GM21367 (cell line): Measurements from ENCODE around the gene MOCS1.

Source experiments
- ATAC-seq: cut with Tn5 transposase; IDR thresholded peaks from one replicate; pipeline ENCODE4 v1.9.1; 2021; ENCODE audit not compliant: unreplicated experiment

Gene MOCS1

DNA sequence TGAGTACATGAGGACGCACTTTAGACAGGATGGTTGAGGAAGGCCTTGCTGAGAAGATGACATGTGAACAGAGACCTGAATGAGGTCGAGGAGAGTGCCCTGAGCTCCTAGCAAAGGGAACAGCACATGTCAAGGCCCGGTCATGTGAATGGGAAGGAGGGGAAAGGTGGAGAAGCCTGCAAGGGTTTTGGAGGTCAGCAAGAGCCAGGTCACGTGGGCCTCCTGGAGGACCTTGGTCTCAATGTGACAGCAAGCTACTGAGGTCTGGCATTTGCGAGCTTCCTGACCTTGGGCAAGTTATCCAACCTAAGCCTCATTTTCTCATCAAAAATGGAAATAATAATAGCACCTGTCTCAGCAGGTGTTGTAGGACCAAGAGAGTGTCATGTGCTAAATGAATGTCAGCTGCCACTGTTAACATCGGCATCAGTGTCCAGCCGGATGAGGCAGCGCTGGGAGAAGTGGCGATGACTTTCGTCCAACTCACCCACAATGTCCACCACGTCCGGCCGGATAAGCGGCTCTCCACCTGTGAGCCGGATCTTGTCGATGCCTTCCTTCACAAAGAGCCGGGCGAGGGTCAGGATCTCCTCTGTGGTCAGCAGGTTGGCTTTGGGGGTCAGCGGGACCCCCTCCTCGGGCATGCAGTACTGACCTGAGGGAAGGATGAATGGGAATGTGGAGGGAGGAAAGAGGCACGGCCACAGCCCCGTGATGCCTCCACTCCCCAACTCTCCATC lies 8.9 kb downstream of the MOCS1 start:
- ATAC-seq, result no peak

DNA sequence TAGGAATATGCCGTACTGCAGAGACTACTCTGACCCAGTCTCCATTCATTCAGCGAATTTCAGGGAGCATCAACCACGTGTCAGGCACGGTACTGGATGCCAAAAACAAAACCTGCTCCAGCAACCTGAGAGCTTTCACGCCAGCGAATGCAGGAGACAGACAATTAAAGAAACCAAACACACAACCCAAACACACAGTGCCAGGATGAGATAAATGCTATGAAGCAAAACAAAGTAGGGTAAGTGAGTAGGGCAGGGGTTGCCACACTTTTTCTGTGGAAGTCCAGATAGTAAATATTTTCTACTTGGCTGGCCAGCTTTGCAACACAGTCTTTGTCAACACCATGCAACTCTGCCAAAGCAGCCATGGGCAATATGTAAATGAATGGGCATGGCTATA lies 10.0 kb downstream of the MOCS1 start:
- ATAC-seq, result no peak

- no peak for ATAC-seq
These were observed 10.4 kb downstream of the MOCS1 start for GRCh38 chr6:39923861-39924260.

DNA sequence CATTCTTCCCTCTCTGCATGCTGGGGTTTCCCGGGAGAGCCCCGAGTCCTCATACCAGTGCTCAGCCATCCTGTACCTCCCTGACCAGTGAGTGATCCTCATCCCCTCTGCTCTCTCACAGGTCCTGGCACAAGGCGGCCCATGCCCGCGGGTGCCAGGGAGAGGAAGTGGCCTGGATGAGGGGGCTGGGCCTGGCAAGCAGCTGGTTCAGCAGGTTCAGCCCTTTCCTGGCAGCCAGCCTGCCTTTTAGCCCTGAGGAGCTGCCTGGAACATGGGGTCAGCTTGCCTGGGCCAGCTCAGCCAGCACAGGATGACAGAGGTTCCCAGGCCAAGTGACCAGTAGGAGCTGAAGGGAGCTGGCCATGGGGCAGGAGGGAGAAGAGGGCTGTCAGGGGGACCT lies 10.9 kb downstream of the MOCS1 start:
- no peak for ATAC-seq

- ATAC-seq, result no peak
These were observed 11.4 kb downstream of the MOCS1 start for GRCh38 chr6:39922821-39923220.

- no peak for ATAC-seq
These were observed 14.1 kb downstream of the MOCS1 start for GRCh38 chr6:39920157-39920556.

DNA sequence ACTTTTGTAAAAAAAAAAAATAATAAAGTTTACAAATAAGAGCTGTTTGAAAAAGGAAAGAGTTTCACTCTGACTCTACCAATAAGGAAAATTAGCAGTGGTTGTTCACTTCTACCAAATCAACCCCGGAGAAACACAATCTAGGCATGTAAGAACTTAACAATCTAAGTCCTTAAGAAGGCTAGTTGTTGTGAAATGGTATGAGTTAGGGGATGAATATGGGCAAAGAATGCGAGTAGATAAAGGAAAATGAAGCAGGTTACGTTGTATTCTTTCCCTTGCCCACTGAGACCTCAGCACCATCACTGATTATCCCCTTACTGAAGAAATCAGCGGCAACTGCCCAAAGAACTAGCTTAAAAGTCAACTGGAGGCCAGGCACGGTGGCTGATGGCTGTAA lies 15.4 kb downstream of the MOCS1 start:
- no peak for ATAC-seq

DNA sequence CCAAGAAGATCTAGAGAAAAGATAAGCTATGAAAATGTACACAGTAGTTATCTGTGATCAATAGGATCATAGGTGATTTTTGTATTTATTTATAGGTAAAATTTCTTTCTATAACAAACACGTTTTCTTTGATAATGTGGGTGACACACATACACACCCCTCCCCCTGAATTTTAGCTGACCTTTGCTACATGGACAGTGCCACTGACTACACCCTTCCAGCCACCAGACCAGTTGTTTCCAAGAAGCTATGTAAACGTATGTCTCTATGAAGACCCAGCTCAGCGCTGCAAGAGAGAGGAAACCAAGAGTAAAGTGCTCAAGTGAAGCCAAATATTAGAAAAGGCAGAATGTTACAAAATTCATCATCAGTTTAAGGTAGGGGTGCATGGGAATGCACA lies 16.3 kb downstream of the MOCS1 start:
- no peak for ATAC-seq

GRCh38 chr6:39917329-39917728 lies 16.9 kb downstream of the MOCS1 start:
- no peak for ATAC-seq

DNA sequence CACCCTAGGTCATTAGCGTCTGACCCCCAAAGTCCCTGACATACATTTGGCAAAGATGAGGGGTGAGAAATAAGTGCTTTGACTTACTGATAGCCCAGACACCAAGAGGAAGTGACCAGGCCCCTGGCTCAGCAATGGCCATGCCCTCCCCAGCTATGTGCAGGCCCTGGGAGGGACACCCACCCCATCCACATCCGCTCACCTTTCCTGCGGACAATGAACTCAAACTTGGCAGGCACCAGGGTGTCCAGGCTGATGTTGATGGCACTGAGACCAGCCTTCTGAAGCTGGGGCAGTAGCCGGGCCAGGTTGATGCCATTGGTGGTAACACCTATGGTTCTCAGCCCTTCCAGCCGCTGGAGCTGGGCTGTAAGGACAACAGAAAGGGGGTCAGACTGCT lies 18.4 kb downstream of the MOCS1 start:
- ATAC-seq, result no peak

GRCh38 chr6:39914239-39914638 lies 20.0 kb downstream of the MOCS1 start:
- no peak for ATAC-seq

DNA sequence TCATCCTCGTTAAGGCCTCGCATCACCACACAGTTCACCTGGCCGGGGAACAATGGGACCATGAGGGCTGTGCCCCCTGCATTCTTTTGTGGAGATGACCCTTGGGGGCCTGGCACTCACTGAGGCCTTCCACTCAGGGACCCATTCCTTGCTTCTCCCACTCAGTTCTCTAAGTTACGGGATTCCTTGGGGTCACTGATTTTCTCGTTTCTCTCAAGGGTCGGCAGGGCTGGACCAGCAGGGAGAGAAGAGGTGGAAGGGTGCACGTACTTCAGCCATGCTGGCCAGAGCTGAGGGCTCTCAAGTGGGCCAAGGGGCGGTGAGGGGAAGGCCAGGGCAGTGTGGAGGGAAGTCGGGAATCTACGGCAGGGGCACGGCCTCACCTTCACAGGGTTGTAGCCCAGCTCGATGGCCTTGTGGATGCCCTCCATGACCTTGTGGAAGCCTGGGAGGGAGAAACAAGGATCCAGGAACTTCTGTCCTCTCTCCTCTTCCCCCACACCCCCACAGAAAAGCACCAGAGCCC lies 20.8 kb downstream of the MOCS1 start:
- ATAC-seq, result no peak

DNA sequence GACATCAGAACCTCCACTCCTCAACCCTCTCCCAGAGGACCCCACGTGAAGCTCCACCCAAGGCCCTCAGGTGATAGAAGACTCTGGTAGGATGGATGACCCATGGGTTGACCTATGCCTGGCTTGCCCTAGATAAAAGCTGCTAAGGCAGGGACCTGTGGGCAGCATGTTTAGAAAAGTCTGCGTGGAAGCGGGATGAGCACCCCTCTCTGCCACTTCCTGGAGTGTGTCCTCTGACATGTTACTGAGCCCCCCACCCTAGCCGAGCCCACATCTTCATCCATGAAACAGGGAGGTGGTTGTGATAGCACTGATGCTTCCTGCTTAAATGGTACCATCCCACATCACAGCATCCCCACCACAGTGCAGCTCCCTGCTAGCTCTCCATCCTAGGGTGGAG lies 21.8 kb downstream of the MOCS1 start:
- no peak for ATAC-seq

DNA sequence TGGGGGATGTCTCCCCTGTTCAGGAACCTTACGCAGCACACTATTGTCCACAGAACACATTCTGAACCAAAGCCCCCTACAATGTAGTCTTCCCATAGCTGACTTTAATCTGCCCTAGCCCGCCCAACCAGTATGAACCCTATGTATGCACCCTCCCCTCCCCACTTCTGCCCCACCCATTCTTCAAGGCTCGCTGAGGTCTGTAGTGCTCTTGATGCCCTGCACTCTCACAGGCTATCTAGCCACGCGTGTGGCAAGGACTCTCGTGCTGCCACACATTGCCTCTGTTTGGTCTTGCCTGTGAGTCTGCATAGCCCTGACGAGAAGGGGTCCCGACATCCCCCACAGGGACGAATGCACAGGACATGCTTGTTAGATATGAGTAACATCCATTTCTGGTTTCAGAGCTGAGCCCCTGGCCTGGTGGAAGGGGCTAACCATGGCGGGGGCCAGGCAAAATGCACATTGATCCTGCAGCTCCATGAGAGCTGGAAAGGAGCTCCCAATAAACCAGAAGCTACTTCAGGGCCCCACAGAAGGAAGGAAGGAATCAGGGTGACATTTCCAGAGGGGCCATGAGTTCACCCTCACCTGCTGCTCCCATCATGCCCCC lies 22.6 kb downstream of the MOCS1 start:
- ATAC-seq, result no peak

DNA sequence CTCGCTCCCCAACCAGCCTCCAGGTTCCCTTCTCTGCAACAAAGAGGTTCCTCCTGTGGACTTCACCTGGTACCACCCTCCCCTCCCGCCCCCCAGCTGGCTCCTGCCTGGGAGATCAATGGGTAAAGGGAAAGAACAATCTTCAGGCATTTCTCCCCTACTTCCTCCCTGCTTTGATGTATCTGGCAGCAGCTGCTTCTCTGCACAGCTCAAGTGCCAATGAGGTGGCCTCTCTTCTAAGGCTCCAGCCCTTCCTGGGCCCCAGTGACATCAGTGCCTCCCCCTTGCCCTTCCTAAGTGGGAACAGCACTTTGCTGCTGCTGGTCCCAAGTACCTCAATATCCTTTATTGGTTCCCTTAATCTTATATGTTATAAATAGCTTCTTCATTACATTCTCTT lies 23.5 kb downstream of the MOCS1 start:
- ATAC-seq, result no peak

DNA sequence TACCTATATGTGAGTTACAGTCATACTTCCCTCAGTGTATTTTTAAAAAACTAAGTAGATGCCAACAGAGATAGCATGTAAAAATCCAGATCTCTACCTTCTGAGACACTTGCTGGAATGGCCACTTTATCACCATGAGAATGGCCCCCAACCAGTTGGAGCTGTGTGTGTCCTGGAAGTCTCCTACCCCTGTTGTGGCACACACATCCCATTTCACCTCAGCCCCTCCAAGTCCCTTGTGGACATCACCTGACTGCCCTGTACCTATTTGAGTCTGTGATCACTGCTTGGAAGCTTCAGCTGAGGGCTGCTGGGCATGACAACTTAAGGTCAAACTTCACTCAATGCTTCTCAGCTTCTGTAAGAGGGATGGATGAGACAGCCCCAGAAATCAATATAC lies 24.1 kb downstream of the MOCS1 start:
- ATAC-seq, result no peak

DNA sequence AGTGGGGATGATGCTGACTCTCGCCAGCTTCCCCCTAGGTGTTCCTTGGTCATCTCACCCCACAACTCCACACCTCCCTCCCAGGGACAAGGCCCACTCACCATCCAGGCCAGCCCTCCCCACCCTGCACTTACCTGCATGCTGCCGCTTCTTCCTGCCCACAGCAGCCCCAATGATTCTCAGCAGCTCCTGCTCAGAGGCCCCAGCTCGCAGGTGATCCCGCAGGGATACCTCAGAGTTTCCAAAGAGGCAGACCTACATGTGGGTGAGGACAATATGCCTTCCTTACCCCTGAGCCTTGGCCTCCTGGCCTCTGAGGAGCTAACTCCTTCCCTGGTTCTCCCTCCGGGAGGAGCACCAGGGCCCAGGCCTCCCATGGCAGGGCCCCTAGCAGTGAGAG lies 24.6 kb downstream of the MOCS1 start:
- ATAC-seq, result no peak

- ATAC-seq, result no peak
These were observed 25.3 kb downstream of the MOCS1 start for GRCh38 chr6:39908838-39909583.

DNA sequence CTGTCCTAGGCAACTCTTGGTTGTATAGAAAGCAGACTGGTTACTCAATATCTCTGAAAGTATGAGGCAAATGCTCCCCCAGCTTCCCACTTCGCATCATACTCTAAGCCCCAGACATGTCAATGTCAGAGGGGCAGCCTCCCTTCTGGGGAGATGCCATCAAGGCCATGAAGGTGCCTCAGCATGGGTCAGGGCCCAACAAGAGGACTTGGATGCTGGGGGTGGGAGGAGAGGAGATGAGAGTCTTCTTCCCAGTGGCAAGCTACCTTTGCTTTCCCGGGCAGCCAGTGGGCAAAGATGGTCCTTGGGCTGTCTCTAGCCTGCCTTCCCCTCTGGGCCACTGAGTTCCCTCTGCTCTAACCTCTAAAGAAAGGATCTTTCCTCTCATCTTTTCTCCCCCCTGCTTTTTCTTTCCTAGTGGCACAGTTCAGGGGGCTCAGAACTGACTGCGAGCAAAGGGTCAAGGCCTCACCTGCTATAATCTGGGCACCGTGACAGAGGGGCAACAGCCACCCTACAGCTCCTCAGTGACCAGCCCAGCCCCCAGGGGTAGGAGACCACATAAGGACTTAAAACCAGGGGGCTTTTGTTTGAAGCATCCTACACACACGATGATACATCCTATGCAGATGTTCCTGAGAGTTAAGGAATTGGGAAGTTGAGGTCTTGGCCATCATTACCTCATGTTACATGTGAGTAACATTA lies 26.2 kb downstream of the MOCS1 start:
- no peak for ATAC-seq

DNA sequence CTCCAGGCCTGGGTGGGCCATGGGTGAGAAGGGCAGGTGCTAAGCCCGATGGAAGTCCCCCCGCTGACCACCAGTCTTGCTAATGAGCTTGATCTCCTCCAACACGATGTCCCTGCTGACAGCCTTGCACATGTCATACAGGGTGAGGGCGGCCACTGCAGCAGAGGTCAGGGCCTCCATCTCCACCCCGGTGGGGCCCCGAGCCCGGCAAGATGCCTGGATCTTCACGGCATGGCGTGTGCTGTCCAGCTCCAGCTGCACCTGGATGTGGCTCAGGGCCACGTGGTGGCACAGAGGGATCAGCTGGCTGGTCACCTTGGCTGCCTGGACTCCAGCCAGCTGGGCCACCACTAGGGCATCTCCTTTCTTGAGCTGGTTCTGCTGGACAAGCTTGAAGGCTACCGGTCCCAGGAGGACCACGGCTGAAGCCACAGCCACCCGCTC lies 27.9 kb downstream of the MOCS1 start:
- ATAC-seq, result no peak

- ATAC-seq, result no peak
These were observed 28.7 kb downstream of the MOCS1 start for GRCh38 chr6:39905640-39905975.
